ENCODE data around the gene INSIG1.

DNA sequence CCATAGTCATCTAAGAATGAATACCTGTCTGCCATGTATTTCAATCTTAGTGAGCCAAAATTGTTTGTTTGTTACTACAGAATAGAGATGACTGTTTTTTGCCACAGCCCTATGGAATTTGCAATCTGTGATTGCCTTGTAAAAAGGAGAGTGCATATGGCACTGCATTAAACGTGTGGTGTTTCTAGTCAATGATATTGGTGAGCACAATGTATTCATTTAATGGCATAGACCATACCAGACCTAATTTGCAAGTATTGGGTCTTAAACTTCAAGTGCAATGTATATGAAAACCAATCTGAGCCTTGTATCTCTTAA lies 11.3 kb downstream of the INSIG1 start:
- TF ChIP-seq, protein P1, sequence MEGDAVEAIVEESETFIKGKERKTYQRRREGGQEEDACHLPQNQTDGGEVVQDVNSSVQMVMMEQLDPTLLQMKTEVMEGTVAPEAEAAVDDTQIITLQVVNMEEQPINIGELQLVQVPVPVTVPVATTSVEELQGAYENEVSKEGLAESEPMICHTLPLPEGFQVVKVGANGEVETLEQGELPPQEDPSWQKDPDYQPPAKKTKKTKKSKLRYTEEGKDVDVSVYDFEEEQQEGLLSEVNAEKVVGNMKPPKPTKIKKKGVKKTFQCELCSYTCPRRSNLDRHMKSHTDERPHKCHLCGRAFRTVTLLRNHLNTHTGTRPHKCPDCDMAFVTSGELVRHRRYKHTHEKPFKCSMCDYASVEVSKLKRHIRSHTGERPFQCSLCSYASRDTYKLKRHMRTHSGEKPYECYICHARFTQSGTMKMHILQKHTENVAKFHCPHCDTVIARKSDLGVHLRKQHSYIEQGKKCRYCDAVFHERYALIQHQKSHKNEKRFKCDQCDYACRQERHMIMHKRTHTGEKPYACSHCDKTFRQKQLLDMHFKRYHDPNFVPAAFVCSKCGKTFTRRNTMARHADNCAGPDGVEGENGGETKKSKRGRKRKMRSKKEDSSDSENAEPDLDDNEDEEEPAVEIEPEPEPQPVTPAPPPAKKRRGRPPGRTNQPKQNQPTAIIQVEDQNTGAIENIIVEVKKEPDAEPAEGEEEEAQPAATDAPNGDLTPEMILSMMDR (conservative IDR thresholded peaks at IDR 0.05; ENCODE audit: low read length): no peak
- no peak for TF ChIP-seq EZH2phosphoT487 (IDR thresholded peaks at IDR 0.05; ENCODE audit: borderline replicate concordance)

Measured in Loucy (cell line).